GM12878 (cell line): ENCODE measurements around the gene SASH1. TPM values are rescaled to one million over a fixed set of nuclear protein-coding genes. Genes with fewer than 3 reads are reported as not detected.

Source experiments
- ATAC-seq: fragments of 200-7000 bp; cut with Tn5 transposase; 3 replicates; pipeline ENCODE4 v1.9.1; 2020; ENCODE audit warnings: mild to moderate bottlenecking, moderate library complexity
- BruUV-seq: library from RNA; stranded (reverse); fragments of 400-500 nt; replicated peaks from 2 replicates; lab custom pipeline; 2021; lab: Mats Ljungman, UMichigan
- CTCF ChIA-PET: fragments of 300-600 bp; sonication (Branson Sonifier 250); formaldehyde crosslinking; extraction: SDS; loops from one replicate; lab custom pipeline; 2021; ENCODE audit warnings: inconsistent platforms; lab: Yijun Ruan, JAX
- POLR2A ChIA-PET: fragments of 350-600 bp; formaldehyde crosslinking; extraction: SDS; loops from one replicate; lab custom pipeline; 2021; ENCODE audit warnings: inconsistent platforms; lab: Charles Lee
- RAD21 ChIA-PET: fragments of 300-600 bp; sonication (Branson Sonifier 250); formaldehyde crosslinking; loops from one replicate; lab custom pipeline; 2023; ENCODE audit warnings: antibody characterized with exemption; ENCODE audit not compliant: unreplicated experiment; lab: Charles Lee
- SMC1A ChIA-PET: fragments of 300-600 bp; sonication (Branson Sonifier 250); formaldehyde crosslinking; loops from one replicate; lab custom pipeline; 2023; ENCODE audit not compliant: unreplicated experiment, uncharacterized antibody; lab: Charles Lee
- DNase-seq: peaks from one replicate; pipeline ENCODE4 v3.0.0-alpha.2; 2011; ENCODE audit warnings: low read depth, low spot score
- FAIRE-seq: peaks from 3 replicates; lab custom pipeline; 2011; peaks lifted over from hg19 to GRCh38; lab: Jason Lieb, UNC
- H2AFZ ChIP-seq: 2 replicates; pipeline ENCODE4 v1.6.0; 2011; ENCODE audit warnings: low read depth, low read length, control low read depth; ENCODE audit not compliant: control insufficient read depth
- H3K27ac ChIP-seq: 2 replicates; pipeline ENCODE4 v1.5.1; 2011; ENCODE audit warnings: control low read depth; ENCODE audit not compliant: control insufficient read depth, insufficient read depth
- H3K27me3 ChIP-seq, 2 experiments: replicated peaks in 1 of 2; 2 replicates each; pipeline versions ENCODE4 v1.6.0 to v1.6.1; 2011; ENCODE audit warnings: low read length in 1 of 2; ENCODE audit not compliant: control insufficient read depth in 2 of 2, insufficient read depth in 2 of 2
- H3K36me3 ChIP-seq, 2 experiments: 2 replicates each; pipeline ENCODE4 v1.5.1; 2011; ENCODE audit warnings: low read length in 1 of 2; ENCODE audit not compliant: control insufficient read depth in 2 of 2, insufficient read depth in 2 of 2
- H3K4me1 ChIP-seq: 2 replicates; pipeline ENCODE4 v1.6.1; 2011; ENCODE audit warnings: mild to moderate bottlenecking, low read length, moderate library complexity, mixed read lengths; ENCODE audit not compliant: control insufficient read depth, insufficient read depth
- H3K4me2 ChIP-seq: 2 replicates; pipeline ENCODE4 v1.6.0; 2011; ENCODE audit warnings: control low read depth; ENCODE audit not compliant: control insufficient read depth, insufficient read depth
- H3K4me3 ChIP-seq: fragments of 200-600 bp; sonication (generic); 2 replicates; pipeline ENCODE4 v1.5.1; 2016
- H3K79me2 ChIP-seq: 2 replicates; pipeline ENCODE4 v1.6.0; 2011; ENCODE audit warnings: low read length; ENCODE audit not compliant: control insufficient read depth, insufficient read depth
- H3K9ac ChIP-seq: 2 replicates; pipeline ENCODE4 v1.8.0; 2011; ENCODE audit warnings: low read length, control low read depth, mixed read lengths; ENCODE audit not compliant: control insufficient read depth, insufficient read depth
- H3K9me3 ChIP-seq: replicated peaks from 3 replicates; pipeline ENCODE4 v1.5.1; 2011; ENCODE audit warnings: mild to moderate bottlenecking, low read length; ENCODE audit not compliant: control insufficient read depth, insufficient read depth
- H4K20me1 ChIP-seq: 2 replicates; pipeline ENCODE4 v1.6.0; 2011; ENCODE audit not compliant: control insufficient read depth, insufficient read depth
- BACH1 ChIP-seq: fragments of 450-650 bp; IDR thresholded peaks from 2 replicates; pipeline ENCODE4 v1.6.1; 2017; ENCODE audit warnings: mild to moderate bottlenecking, borderline replicate concordance
- CHD2 ChIP-seq: IDR thresholded peaks from 2 replicates; pipeline ENCODE4 v1.6.1; 2011; ENCODE audit warnings: low read depth, low read length, improper control_type of control experiment, borderline replicate concordance
- ESRRA ChIP-seq: IDR thresholded peaks from 2 replicates; pipeline ENCODE4 v1.6.1; 2012; ENCODE audit warnings: mild to moderate bottlenecking, low read length, improper control_type of control experiment
- EZH2 ChIP-seq: IDR thresholded peaks from 2 replicates; pipeline ENCODE4 v1.6.1; 2012; ENCODE audit warnings: low read depth, mild to moderate bottlenecking, control low read depth, inconsistent platforms, low read length, borderline replicate concordance; ENCODE audit not compliant: control insufficient read depth
- JUND ChIP-seq: IDR thresholded peaks from 2 replicates; pipeline ENCODE4 v1.6.1; 2012; ENCODE audit warnings: low read depth, mild to moderate bottlenecking, low read length, improper control_type of control experiment, moderate library complexity
- KDM1A ChIP-seq: fragments of 200-600 bp; sonication (generic); IDR thresholded peaks from 2 replicates; pipeline ENCODE4 v1.6.1; 2016; ENCODE audit warnings: borderline replicate concordance
- MEF2A ChIP-seq: IDR thresholded peaks from 2 replicates; pipeline ENCODE4 v1.6.1; 2011; ENCODE audit warnings: low read depth, mild to moderate bottlenecking, low read length, moderate library complexity; ENCODE audit not compliant: insufficient read depth
- MYC ChIP-seq: IDR thresholded peaks from 2 replicates; pipeline ENCODE4 v1.6.1; 2011; ENCODE audit warnings: mild to moderate bottlenecking, low read length, moderate library complexity, inconsistent platforms; ENCODE audit not compliant: insufficient read depth, insufficient replicate concordance, insufficient read length, severe bottlenecking
- RELA ChIP-seq: fragments of 450-650 bp; IDR thresholded peaks from 2 replicates; pipeline ENCODE4 v1.8.0; 2014; ENCODE audit warnings: borderline replicate concordance; ENCODE audit not compliant: partially characterized antibody
- SIN3A ChIP-seq: IDR thresholded peaks from 2 replicates; pipeline ENCODE4 v1.6.1; 2012; ENCODE audit warnings: low read depth, low read length, improper control_type of control experiment
- SMAD1 ChIP-seq: fragments of 450-650 bp; IDR thresholded peaks from 2 replicates; pipeline ENCODE4 v1.6.1; 2018; ENCODE audit warnings: mild to moderate bottlenecking, low read depth; ENCODE audit not compliant: partially characterized antibody
- SUPT20H ChIP-seq: IDR thresholded peaks from 2 replicates; pipeline ENCODE4 v1.6.1; 2011; ENCODE audit warnings: low read depth, mild to moderate bottlenecking, low read length, moderate library complexity, borderline replicate concordance; ENCODE audit not compliant: control insufficient read depth
- ZBED1 ChIP-seq: IDR thresholded peaks from 2 replicates; pipeline ENCODE4 v1.6.1; 2016; ENCODE audit warnings: borderline replicate concordance
- WGBS: methylation state at CpG from one replicate; pipeline ENCODE4 v1.1.6; 2016; ENCODE audit warnings: low lambda C conversion rate; ENCODE audit not compliant: insufficient replicate concordance, insufficient coverage; ENCODE audit errors: missing lambda C conversion rate; 5-methylcytosine and 5-hydroxymethylcytosine counted together
- in situ Hi-C: fragments of 300-500 bp; cut with MboI; formaldehyde crosslinking; loops from 9 replicates; pipeline ENCODE4 v1.14.3; 2018; ENCODE audit warnings: mixed read lengths
- intact Hi-C: fragments of 100-400 bp; cut with micrococcal nuclease; formaldehyde crosslinking; loops from one replicate; pipeline ENCODE4 v1.14.2; 2022; ENCODE audit not compliant: unreplicated experiment
- polyA plus RNA-seq, 11 experiments: library from polyadenylated mRNA; depleted of rRNA in 4 of 11; unstranded in 6 of 11; stranded (reverse) in 5 of 11; fragments of >200 nt; fragmentation: Nextera tagmentation in 4 of 11; fragmentation: Illumina TruSeq in 1 of 11; extraction: Ambion mirVana in 4 of 11; extraction: Trizol in 1 of 11; gene quantifications; 1 replicate in 1 of 11; 2 replicates in 10 of 11; pipeline versions ENCODE4 v1.2.1 to v1.2.3, GENCODE V29; 2011 to 2016; ENCODE audit warnings: inconsistent platforms in 2 of 11, missing spikeins in 2 of 11, low read depth in 1 of 11
- total RNA-seq, 4 experiments: library from RNA; depleted of rRNA in 3 of 4; stranded (reverse); fragments of >200 nt in 3 of 4; fragmentation: Illumina TruSeq in 1 of 4; extraction: Trizol in 1 of 4; gene quantifications; 2 replicates each; pipeline versions ENCODE4 v1.2.1 to v1.2.3, GENCODE V29; 2013 to 2021

Gene SASH1
- total and polyA plus RNA-seq, 10 of the 15 experiments (the other 5 are each of a cell fraction or from before 2014, with no cell fraction given) = 0.01 to 0.73 (median 0.14) TPM; not detected in 4

GRCh38 chr6:148493424-148493823, 150.8 kb downstream of the SASH1 start:
- in situ Hi-C loops (no loop called here), intact Hi-C loops (no loop called here)
- POLR2A ChIA-PET = no interaction called here
- FAIRE-seq = no peak
- Histone ChIP-seq H3K79me2 (no peaks in the 10 kb centered on the region), H3K36me3 (no peaks in the 10 kb centered on the region), H3K9me3 (no peaks in the 10 kb centered on the region), H4K20me1 (no peaks in the 10 kb centered on the region), H2AFZ (no peak overlapping the region), H3K27ac (no peak overlapping the region), H3K4me1 (no peaks in the 10 kb centered on the region), H3K4me3 (no peak overlapping the region)
- RAD21 ChIA-PET = no interaction called here
- no peak for ATAC-seq
- no TSS peak for BruUV-seq
- TF ChIP-seq ZBED1 (no peak), EZH2 (no peak), ESRRA (no peak), MEF2A (no peak), SMAD1 (no peak), MYC (no peak), SUPT20H (no peak), CHD2 (no peak), JUND (no peak), SIN3A (no peak), KDM1A (no peak), BACH1 (no peak), RELA (no peak)
- TF ChIP-seq, all 136 proteins: peak for 0
- ChIA-PET CTCF (no interaction called here), SMC1A (interaction anchor here (0.8 kb wide), 1 partner anchor 35 kb away, joined by 3 read pairs; no protein-coding TSS in a partner anchor)
- no peaks in the 10 kb centered on the region; a peak in 2 of 4 replicates for H3K27me3 ChIP-seq
- no peak overlapping the region for H3K4me2 ChIP-seq
- no peak overlapping the region for H3K9ac ChIP-seq
- 64% methylated on average over 6 of the region's 6 CpGs for WGBS
- no peak for DNase-seq
